Dedifferentiated amniotic fluid mesenchymal stem cell (primary cell): ENCODE results near the gene RAB15.
A peak's percentile ranks its signal among the peaks of the same experiment; 100 is the strongest.

Experiments used
- DNase-seq: peaks from one replicate; pipeline ENCODE4 v3.0.0-alpha.2; 2016; ENCODE audit errors: extremely low spot score

The RAB15 gene

GRCh38 chr14:64910847-64911495, 61.2 kb downstream of the RAB15 start:
- peak; percentile 58 for DNase-seq

- DNase-seq = no peak
These were observed 66.1 kb downstream of the RAB15 start for GRCh38 chr14:64906022-64906421.

- DNase-seq = no peak
These were observed 72.2 kb downstream of the RAB15 start for GRCh38 chr14:64899958-64900357.
